ENCODE data around the gene ZNF354C. TPM values are rescaled to one million over a fixed set of nuclear protein-coding genes. Genes with fewer than 3 reads are reported as not detected.

Gene ZNF354C
- total RNA-seq, 4 donors from 2014 or later, result 0.75 to 7.6 (median 2.9) TPM

GRCh38 chr5:179124273-179124852 is 64.2 kb downstream of the ZNF354C start:
- H3K4me3 ChIP-seq, result no peak overlapping the region
- TF ChIP-seq EP300 (IDR thresholded peaks at IDR 0.05; ENCODE audit: low read depth) (no peak), POLR2A (IDR thresholded peaks at IDR 0.05) (no peak), POLR2AphosphoS5 (IDR thresholded peaks at IDR 0.05) (no peak)
- TF ChIP-seq, protein P1, sequence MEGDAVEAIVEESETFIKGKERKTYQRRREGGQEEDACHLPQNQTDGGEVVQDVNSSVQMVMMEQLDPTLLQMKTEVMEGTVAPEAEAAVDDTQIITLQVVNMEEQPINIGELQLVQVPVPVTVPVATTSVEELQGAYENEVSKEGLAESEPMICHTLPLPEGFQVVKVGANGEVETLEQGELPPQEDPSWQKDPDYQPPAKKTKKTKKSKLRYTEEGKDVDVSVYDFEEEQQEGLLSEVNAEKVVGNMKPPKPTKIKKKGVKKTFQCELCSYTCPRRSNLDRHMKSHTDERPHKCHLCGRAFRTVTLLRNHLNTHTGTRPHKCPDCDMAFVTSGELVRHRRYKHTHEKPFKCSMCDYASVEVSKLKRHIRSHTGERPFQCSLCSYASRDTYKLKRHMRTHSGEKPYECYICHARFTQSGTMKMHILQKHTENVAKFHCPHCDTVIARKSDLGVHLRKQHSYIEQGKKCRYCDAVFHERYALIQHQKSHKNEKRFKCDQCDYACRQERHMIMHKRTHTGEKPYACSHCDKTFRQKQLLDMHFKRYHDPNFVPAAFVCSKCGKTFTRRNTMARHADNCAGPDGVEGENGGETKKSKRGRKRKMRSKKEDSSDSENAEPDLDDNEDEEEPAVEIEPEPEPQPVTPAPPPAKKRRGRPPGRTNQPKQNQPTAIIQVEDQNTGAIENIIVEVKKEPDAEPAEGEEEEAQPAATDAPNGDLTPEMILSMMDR (IDR thresholded peaks at IDR 0.05), result no peak
- 80 to 89% methylated on average over 1 to 13 of the region's 21 CpGs for WGBS, 2 donors (ENCODE audit: low coverage in 1 of 2)
- H3K36me3 ChIP-seq, result no peaks in the 10 kb centered on the region
- no peaks in the 10 kb centered on the region for H3K27me3 ChIP-seq
- in situ Hi-C loops (cut with MboI; ENCODE audit: low pct_ligation_motif_present in 1 of 4, low pct_unique_long_range_greater_than_20kb in 1 of 4, low sequenced_read_pairs in 3 of 4) (no loop called here), intact Hi-C loops (cut with DNase I; ENCODE audit: low total_unique reads) (no loop called here)
- no peaks in the 10 kb centered on the region for H3K4me1 ChIP-seq
- no peaks in the 10 kb centered on the region for H3K9me3 ChIP-seq
- DNase-seq, result no peak
- H3K27ac ChIP-seq, result no peak overlapping the region

DNA sequence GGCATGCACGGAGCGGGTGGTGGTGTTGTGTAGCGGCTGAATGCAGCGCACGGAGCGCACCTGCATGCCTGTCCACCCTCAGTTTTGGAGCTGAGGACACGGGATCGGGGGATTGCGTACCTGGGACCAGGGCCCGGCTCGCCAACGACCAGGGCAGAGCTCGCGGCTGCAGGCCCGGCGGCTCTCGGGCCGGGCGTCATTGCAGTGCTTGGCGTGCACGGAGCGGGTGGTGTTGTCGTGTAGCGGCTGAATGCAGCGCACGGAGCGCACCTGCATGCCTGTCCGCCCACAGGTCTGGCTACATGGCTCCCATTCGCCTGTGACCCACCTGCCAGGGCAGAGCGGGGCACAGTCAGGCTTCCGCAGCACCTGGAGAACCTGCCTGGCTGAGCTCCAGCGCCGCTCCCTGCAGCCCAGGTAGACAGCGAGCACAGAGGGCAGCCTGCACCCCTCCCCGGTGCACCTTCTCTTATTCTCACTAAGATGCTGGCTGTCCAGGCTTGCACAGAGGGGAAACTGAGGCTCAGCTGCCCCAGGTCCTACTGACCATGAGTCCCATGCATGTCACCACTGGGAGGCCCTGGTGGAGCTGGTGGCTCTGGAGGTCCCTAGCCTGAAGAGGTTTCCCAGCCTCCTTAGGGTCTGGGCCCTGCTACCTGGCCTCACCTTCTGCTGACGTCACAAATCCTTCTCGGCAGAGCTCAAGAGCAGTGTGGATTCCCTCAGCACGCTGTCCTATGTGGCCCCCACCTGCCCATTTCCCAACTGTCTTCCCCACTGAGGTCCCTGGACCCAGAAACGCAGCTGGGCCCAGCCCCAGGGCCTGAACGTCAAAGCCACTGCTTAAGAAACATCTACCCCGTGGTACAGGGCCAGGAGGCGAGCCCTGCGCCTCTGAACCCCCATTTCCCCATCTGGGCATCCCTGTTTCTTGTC is 64.9 kb downstream of the ZNF354C start:
- TF ChIP-seq POLR2AphosphoS5 (IDR thresholded peaks at IDR 0.05), result no peak
- no peak for TF ChIP-seq POLR2A (IDR thresholded peaks at IDR 0.05)
- TF ChIP-seq EP300 (IDR thresholded peaks at IDR 0.05; ENCODE audit: low read depth), result no peak
- TF ChIP-seq, protein P1 (IDR thresholded peaks at IDR 0.05), result no peak
- intact Hi-C loops (cut with DNase I; ENCODE audit: low total_unique reads) (no loop called here), in situ Hi-C loops (cut with MboI; ENCODE audit: low pct_ligation_motif_present in 1 of 4, low pct_unique_long_range_greater_than_20kb in 1 of 4, low sequenced_read_pairs in 3 of 4) (no loop called here)
- H3K4me3 ChIP-seq, result no peak overlapping the region
- 87 to 92% methylated on average over 12 to 33 of the region's 43 CpGs for WGBS, 2 donors (ENCODE audit: low coverage in 1 of 2)
- DNase-seq, result no peak
- no peaks in the 10 kb centered on the region for H3K4me1 ChIP-seq
- no peaks in the 10 kb centered on the region for H3K27me3 ChIP-seq
- no peak overlapping the region for H3K27ac ChIP-seq
- no peaks in the 10 kb centered on the region for H3K9me3 ChIP-seq
- H3K36me3 ChIP-seq, result no peaks in the 10 kb centered on the region

DNA sequence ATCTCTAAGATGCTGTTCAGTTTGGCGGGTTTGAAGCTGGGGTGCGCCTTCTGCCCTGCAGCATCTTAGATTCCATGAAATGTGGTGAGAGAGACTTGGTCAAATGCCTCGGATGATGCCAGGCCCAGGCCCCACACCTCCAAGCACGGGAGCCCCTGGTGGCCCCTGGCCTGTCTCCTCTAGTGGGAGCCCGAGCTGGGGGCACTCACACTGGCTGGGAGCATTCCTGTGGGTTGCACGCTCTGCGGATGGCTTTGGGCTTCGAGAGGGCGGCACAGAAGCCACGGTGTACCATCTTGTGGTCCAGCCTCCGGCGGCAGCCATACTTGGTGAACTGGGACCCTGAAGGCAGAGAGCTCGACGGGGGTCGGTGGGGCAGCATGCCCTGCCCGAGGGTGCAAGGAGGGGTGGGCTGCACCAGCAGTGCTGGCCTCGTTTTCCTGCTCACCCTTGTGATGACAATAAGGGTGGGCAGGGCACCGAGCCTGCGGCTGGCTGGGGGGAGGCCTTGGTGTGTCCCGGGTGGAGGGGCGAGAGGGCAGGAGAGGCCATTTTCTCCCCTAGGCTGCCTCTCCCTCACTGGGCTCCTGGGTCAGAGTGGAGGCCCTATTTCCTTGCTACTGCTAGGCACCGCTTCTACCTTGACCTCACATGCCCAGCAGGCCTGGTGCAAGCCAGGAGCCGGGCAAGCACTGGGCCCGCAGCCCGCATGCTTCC is 65.8 kb downstream of the ZNF354C start:
- Histone ChIP-seq H3K36me3 (no peaks in the 10 kb centered on the region), H3K4me3 (no peak overlapping the region), H3K27ac (no peak overlapping the region), H3K9me3 (no peaks in the 10 kb centered on the region), H3K4me1 (no peaks in the 10 kb centered on the region), H3K27me3 (no peaks in the 10 kb centered on the region)
- DNase-seq, result no peak
- in situ Hi-C loops (cut with MboI; ENCODE audit: low pct_ligation_motif_present in 1 of 4, low pct_unique_long_range_greater_than_20kb in 1 of 4, low sequenced_read_pairs in 3 of 4) (no loop called here), intact Hi-C loops (cut with DNase I; ENCODE audit: low total_unique reads) (no loop called here)
- 91% methylated on average over 21 of the region's 25 CpGs; no CpG with 5 or more reads in 1 of the 2 donors for WGBS, 2 donors (ENCODE audit: low coverage in 1 of 2)
- TF ChIP-seq POLR2AphosphoS5 (IDR thresholded peaks at IDR 0.05) (no peak), POLR2A (IDR thresholded peaks at IDR 0.05) (no peak), EP300 (IDR thresholded peaks at IDR 0.05; ENCODE audit: low read depth) (no peak)
- TF ChIP-seq, protein P1 (IDR thresholded peaks at IDR 0.05), result no peak

DNA sequence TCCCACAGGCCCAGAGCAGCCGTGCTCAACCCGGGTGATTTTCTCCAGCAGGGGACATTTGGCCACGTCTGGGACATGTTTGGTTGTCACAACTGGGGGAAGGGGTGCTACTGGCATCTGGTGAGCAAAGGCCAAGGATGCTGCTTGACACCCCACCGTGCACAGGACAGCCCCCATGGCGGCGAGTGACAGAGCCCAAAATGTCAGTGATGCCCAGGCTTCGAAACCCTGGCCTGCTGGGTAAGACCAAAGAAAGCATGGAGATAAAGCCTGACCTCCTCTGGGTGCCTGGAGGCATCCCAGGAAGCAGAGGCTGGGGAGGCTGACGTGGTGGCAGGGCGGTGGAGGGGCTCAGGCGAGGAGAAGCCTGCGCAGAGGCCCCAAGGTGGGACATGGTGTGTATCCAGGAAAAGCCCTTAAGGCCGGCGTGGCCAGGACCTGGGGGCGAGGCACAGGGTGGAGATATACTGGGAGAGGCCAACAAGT is 66.4 kb downstream of the ZNF354C start:
- TF ChIP-seq POLR2AphosphoS5 (IDR thresholded peaks at IDR 0.05) (no peak), POLR2A (IDR thresholded peaks at IDR 0.05) (no peak), EP300 (IDR thresholded peaks at IDR 0.05; ENCODE audit: low read depth) (no peak)
- TF ChIP-seq, protein P1 (IDR thresholded peaks at IDR 0.05), result no peak
- WGBS, 2 donors (ENCODE audit: low coverage in 1 of 2), result 84% methylated on average over 14 of the region's 14 CpGs; no CpG with 5 or more reads in 1 of the 2 donors
- Histone ChIP-seq H3K4me1 (no peaks in the 10 kb centered on the region), H3K27me3 (no peaks in the 10 kb centered on the region), H3K9me3 (no peaks in the 10 kb centered on the region), H3K27ac (no peak overlapping the region), H3K4me3 (no peak overlapping the region), H3K36me3 (no peaks in the 10 kb centered on the region)
- DNase-seq, result no peak
- in situ Hi-C loops (cut with MboI; ENCODE audit: low pct_ligation_motif_present in 1 of 4, low pct_unique_long_range_greater_than_20kb in 1 of 4, low sequenced_read_pairs in 3 of 4), result no loop called here
- intact Hi-C loops (cut with DNase I; ENCODE audit: low total_unique reads), result no loop called here
